Measurements from ENCODE around the gene METTL25B.

GRCh38 chr1:156726549-156727226, 1.6 kb upstream of the METTL25B start:
- no peak for TF ChIP-seq POLR2A (IDR thresholded peaks at IDR 0.05)
- peak; percentile 36 to 61 (median 42) for TF ChIP-seq CTCF (IDR thresholded peaks at IDR 0.05)
- no peak for TF ChIP-seq EP300 (IDR thresholded peaks at IDR 0.05; ENCODE audit: low read depth)

All from transverse colon (tissue), 3 donors.